GM19238 (cell line): ENCODE measurements around the gene SHOC2.

Source experiments
- DNase-seq: peaks from one replicate; pipeline ENCODE4 v3.0.0; 2011; ENCODE audit warnings: low spot score; ENCODE audit not compliant: insufficient read length

Gene SHOC2

GRCh38 chr10:111039522-111039921 lies 120.1 kb downstream of the SHOC2 start:
- DNase-seq = no peak

- no peak for DNase-seq
These were observed 137.6 kb downstream of the SHOC2 start for GRCh38 chr10:111057006-111057405.
